Endothelial cell of umbilical vein (primary cell): ENCODE measurements around the gene NT5C1A. TPM values are rescaled to one million over a fixed set of nuclear protein-coding genes. Genes with fewer than 3 reads are reported as not detected.

Experiments
- BruUV-seq: library from RNA; stranded (reverse); fragments of 400-500 nt; replicated peaks from 2 replicates; lab custom pipeline; 2021; lab: Mats Ljungman, UMichigan
- CTCF ChIA-PET: fragments of 300-600, 350-600 bp; sonication (Branson Sonifier 250); formaldehyde crosslinking; loops from one replicate; lab custom pipeline; 2021; ENCODE audit warnings: antibody characterized with exemption, inconsistent platforms; lab: Charles Lee
- POLR2A ChIA-PET: fragments of 300-600, 350-600 bp; sonication (Branson Sonifier 250); formaldehyde crosslinking; loops from one replicate; lab custom pipeline; 2021; ENCODE audit warnings: antibody characterized with exemption, inconsistent platforms; lab: Charles Lee
- DNase-seq: peaks from one replicate; pipeline ENCODE4 v3.0.0-alpha.2; 2011; ENCODE audit warnings: low read depth, low spot score
- FAIRE-seq: peaks from 2 replicates; lab custom pipeline; 2011; peaks lifted over from hg19 to GRCh38; lab: Jason Lieb, UNC
- H2AFZ ChIP-seq: 2 replicates; pipeline ENCODE4 v1.6.0; 2012; ENCODE audit warnings: low read depth, low read length, control low read depth, inconsistent platforms
- H3K27ac ChIP-seq: 2 replicates; pipeline ENCODE4 v1.5.1; 2011; ENCODE audit warnings: low read depth, mild to moderate bottlenecking, control low read depth, low read length, moderate library complexity; ENCODE audit not compliant: insufficient read depth
- H3K27me3 ChIP-seq, 2 experiments: 2 replicates each; pipeline versions ENCODE4 v1.6.0 to v1.6.1; 2011; ENCODE audit warnings: low read length in 2 of 2, mixed read lengths in 1 of 2; ENCODE audit not compliant: control insufficient read depth in 2 of 2, insufficient read depth in 2 of 2
- H3K36me3 ChIP-seq, 2 experiments: 2 replicates in 1 of 2; 3 replicates in 1 of 2; pipeline ENCODE4 v1.5.1; 2011; ENCODE audit warnings: low read length in 2 of 2, mild to moderate bottlenecking in 1 of 2, moderate library complexity in 1 of 2; ENCODE audit not compliant: control insufficient read depth in 2 of 2, insufficient read depth in 2 of 2; ENCODE audit errors: extremely low read depth in 1 of 2
- H3K4me1 ChIP-seq: 3 replicates; pipeline ENCODE4 v1.5.1; 2011; ENCODE audit warnings: mild to moderate bottlenecking, low read length; ENCODE audit not compliant: control insufficient read depth, insufficient read depth; ENCODE audit errors: extremely low read depth
- H3K4me2 ChIP-seq: 2 replicates; pipeline ENCODE4 v1.6.1; 2011; ENCODE audit warnings: low read length, control low read depth, mixed read lengths; ENCODE audit not compliant: insufficient read depth
- H3K4me3 ChIP-seq, 3 experiments: fragments of 200-600 bp in 1 of 3; sonication (generic), shearing (Covaris generic) in 1 of 3; replicated peaks in 1 of 3; 2 replicates each; pipeline ENCODE4 v1.5.1; 2011 to 2016; ENCODE audit warnings: control low read depth in 3 of 3, low read length in 3 of 3, mild to moderate bottlenecking in 2 of 3, inconsistent platforms in 1 of 3, low read depth in 1 of 3, moderate library complexity in 1 of 3; ENCODE audit not compliant: insufficient read depth in 1 of 3
- H3K79me2 ChIP-seq: 2 replicates; pipeline ENCODE4 v1.6.0; 2012; ENCODE audit warnings: low read length, inconsistent platforms; ENCODE audit not compliant: control insufficient read depth, insufficient read depth
- H3K9ac ChIP-seq: replicated peaks from 2 replicates; pipeline ENCODE3; 2011; ENCODE audit warnings: low read length, control low read depth; ENCODE audit not compliant: insufficient read depth; ENCODE audit errors: extremely low read depth
- H3K9me1 ChIP-seq: replicated peaks from 3 replicates; pipeline ENCODE4 v1.6.0; 2011; ENCODE audit warnings: mild to moderate bottlenecking, low read length; ENCODE audit not compliant: control insufficient read depth, insufficient read depth; ENCODE audit errors: extremely low read depth
- H3K9me3 ChIP-seq: replicated peaks from 2 replicates; pipeline ENCODE4 v1.5.1; 2012; ENCODE audit warnings: low read length, inconsistent platforms; ENCODE audit not compliant: control insufficient read depth, insufficient read depth
- H4K20me1 ChIP-seq: replicated peaks from 2 replicates; pipeline ENCODE3; 2011; ENCODE audit warnings: mild to moderate bottlenecking, low read length; ENCODE audit not compliant: control insufficient read depth, insufficient read depth; ENCODE audit errors: extremely low read depth
- EZH2 ChIP-seq: IDR thresholded peaks from 2 replicates; pipeline ENCODE4 v1.6.1; 2012; ENCODE audit warnings: borderline replicate concordance, low read depth, mild to moderate bottlenecking, moderate library complexity, low read length, inconsistent platforms; ENCODE audit not compliant: severe bottlenecking
- MYC ChIP-seq: IDR thresholded peaks from one replicate; pipeline ENCODE4 v1.6.1; 2011; ENCODE audit warnings: mild to moderate bottlenecking, low read depth, low read length
- POLR2AphosphoS5 ChIP-seq: IDR thresholded peaks from 2 replicates; pipeline ENCODE4 v1.6.1; 2012; ENCODE audit warnings: low read depth, mild to moderate bottlenecking, control low read depth, low read length, moderate library complexity; ENCODE audit not compliant: insufficient read depth
- dilution Hi-C: fragments of 300-500 bp; cut with MboI; formaldehyde crosslinking; loops from one replicate; pipeline ENCODE4 v1.15.0; 2019; ENCODE audit warnings: low sequenced_read_pairs; ENCODE audit not compliant: extremely low pct_ligation_motif_present
- intact Hi-C: fragments of 100-400 bp; cut with micrococcal nuclease; formaldehyde crosslinking; loops from one replicate; pipeline ENCODE4 v1.10.0; 2022
- polyA plus RNA-seq, 4 experiments: library from polyadenylated mRNA; depleted of rRNA in 3 of 4; stranded (reverse) in 3 of 4; unstranded in 1 of 4; fragments of >200 nt; gene quantifications; 2 replicates each; pipeline versions ENCODE4 v1.2.1 to v1.2.3, GENCODE V29; 2011 to 2012; ENCODE audit warnings: missing spikeins in 1 of 4
- total RNA-seq: library from RNA; stranded (reverse); gene quantifications from 2 replicates; pipeline ENCODE4 v1.2.3, GENCODE V29; 2021
- TF ChIP-seq, protein P1 (sequence below), 2 donors: IDR thresholded peaks; 1 replicate in 1 of 2; 2 replicates in 1 of 2; pipeline ENCODE4 v1.5.1; 2011; ENCODE audit warnings: low read length in 2 of 2, mild to moderate bottlenecking in 2 of 2, moderate library complexity in 2 of 2, control low read depth in 1 of 2, inconsistent platforms in 1 of 2, low read depth in 1 of 2; ENCODE audit not compliant: insufficient read depth in 1 of 2; ENCODE audit errors: extremely low read depth in 1 of 2
- TF ChIP-seq, protein P2 (sequence below): IDR thresholded peaks from 2 replicates; pipeline ENCODE4 v1.6.1; 2011; ENCODE audit not compliant: insufficient read depth, insufficient read length

The NT5C1A gene
- total and polyA plus RNA-seq, 2 donors (not counting 3 experiments of a cell fraction or from before 2014, with no cell fraction given), result not detected

DNA sequence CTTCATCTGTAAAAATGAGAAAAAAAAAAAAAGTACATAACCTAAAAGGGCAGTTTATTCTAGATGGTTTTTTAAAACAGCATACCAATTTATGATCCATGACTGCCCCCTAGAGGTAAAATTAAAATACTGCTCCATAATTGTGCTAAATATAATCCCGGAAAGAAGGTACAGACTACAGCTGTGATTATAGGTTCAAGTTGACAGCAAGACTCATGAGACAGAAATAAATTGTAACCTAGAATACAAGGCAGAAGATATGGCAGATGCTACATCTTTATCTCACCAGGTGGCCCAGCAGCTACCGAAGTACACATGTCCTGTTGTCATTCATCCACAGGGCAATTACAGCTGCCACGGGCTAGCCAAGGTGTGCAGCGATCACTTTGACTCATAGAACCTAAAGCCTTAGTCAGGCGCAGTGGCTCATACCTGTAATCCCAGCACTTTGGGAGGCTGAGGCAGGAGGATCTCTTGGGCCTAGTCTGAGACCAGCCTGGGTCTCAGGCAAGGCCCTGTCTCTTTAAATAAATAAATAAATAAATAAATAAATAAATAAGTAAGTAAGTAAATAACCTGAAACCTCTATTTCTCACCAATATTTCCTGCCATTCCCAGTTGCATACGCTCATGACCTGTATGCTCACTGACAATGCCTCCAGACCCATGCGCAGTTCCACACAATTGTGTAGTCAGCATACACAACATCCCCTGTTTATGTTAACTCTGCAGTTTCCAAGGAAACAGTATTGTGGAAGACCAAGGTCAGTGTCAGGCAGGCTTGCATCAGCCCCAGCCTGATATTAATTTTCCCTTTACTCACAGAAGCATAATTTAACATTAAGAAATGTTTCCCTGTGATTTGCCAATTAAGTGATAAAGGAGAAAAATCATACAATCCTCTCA lies 48.4 kb upstream of the NT5C1A start:
- Histone ChIP-seq H3K9ac (no peak overlapping the region), H3K27ac (no peak overlapping the region), H3K9me1 (no peaks in the 10 kb centered on the region), H3K4me3 (no peak overlapping the region), H3K9me3 (no peaks in the 10 kb centered on the region), H3K79me2 (no peaks in the 10 kb centered on the region), H3K4me2 (no peak overlapping the region), H4K20me1 (no peaks in the 10 kb centered on the region), H3K27me3 (peaks cover 25 to 55% of the 10 kb centered on the region in 2 experiments), H3K36me3 (no peaks in the 10 kb centered on the region), H3K4me1 (no peaks in the 10 kb centered on the region), H2AFZ (no peak overlapping the region)
- CTCF ChIA-PET, result interaction anchor here (0.6 to 6.1 kb wide), 28 partner anchors 9 to 363 kb away, joined by 3 to 68 read pairs (median 4); partner anchors contain the start of genes NT5C1A and PPIE
- dilution Hi-C loops, result no loop called here
- no TSS peak for BruUV-seq
- intact Hi-C loops, result loop anchor here (1.0 to 5.0 kb wide), 4 partner anchors 48 to 228 kb away; partner anchors contain the start of genes BMP8A and NT5C1A
- DNase-seq (peak; percentile 68), FAIRE-seq (peak; percentile 82)
- POLR2A ChIA-PET, result no interaction called here
- no peak for TF ChIP-seq MYC
- TF ChIP-seq POLR2AphosphoS5, result no peak
- TF ChIP-seq, protein P1, sequence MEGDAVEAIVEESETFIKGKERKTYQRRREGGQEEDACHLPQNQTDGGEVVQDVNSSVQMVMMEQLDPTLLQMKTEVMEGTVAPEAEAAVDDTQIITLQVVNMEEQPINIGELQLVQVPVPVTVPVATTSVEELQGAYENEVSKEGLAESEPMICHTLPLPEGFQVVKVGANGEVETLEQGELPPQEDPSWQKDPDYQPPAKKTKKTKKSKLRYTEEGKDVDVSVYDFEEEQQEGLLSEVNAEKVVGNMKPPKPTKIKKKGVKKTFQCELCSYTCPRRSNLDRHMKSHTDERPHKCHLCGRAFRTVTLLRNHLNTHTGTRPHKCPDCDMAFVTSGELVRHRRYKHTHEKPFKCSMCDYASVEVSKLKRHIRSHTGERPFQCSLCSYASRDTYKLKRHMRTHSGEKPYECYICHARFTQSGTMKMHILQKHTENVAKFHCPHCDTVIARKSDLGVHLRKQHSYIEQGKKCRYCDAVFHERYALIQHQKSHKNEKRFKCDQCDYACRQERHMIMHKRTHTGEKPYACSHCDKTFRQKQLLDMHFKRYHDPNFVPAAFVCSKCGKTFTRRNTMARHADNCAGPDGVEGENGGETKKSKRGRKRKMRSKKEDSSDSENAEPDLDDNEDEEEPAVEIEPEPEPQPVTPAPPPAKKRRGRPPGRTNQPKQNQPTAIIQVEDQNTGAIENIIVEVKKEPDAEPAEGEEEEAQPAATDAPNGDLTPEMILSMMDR (IDR thresholded peaks at IDR 0.05; ENCODE audit: extremely low read depth in 1 of 2, insufficient read depth in 1 of 2, low read depth in 1 of 2, low read length in 2 of 2), result peak in 1 of 2 donors; percentile 33
- TF ChIP-seq EZH2, result no peak
- TF ChIP-seq, protein P2, sequence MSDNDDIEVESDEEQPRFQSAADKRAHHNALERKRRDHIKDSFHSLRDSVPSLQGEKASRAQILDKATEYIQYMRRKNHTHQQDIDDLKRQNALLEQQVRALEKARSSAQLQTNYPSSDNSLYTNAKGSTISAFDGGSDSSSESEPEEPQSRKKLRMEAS, result no peak
